GM18526 (cell line): ENCODE results near the gene PREP.

ENCODE experiments used
- POLR2A ChIP-seq: IDR thresholded peaks from 3 replicates; pipeline ENCODE4 v1.6.1; 2011; ENCODE audit not compliant: insufficient read length; ENCODE audit errors: extremely low read depth

PREP gene

DNA sequence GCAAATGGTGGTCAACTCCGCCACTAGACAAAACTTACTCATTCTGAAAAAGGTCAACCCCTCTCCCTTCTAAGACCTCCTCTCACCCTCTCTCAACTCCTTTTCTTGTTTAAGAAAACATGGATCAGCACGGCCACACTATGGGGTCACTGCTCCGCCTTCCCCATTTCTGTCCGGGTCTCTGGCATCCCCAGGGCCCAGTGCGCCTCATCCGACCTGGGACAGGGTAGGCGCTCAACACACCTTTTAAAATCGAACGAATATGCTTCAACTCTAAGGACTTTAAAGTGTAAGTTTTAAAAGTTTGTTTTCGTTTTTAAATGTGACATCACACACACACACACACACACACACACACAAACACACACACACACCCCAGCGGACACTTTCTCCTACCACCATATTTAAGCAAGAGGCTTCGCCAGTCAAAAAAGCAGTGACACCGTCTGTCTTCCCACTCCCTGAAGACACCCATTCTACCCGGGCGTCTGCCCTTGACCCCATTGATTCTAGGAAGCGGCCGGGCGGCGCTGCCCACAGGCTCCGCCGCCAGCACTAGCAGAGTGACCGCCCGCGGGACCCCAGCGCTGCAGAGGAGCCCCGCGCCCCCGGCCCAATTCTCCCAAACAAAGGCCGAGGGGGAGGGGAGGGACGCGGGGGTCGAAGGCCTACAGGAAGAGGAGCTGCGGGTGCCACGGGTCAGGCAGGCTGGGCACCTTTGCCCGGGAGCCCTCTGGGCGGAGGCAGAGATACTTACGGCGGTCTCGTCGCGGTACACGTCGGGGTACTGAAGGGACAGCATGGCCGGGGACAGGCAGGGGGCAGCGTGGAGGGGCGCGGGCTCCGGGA, 568 bp downstream of the PREP start:
- TF ChIP-seq POLR2A: no peak

- TF ChIP-seq POLR2A: no peak
Observed at GRCh38 chr6:105401247-105402089, 1.4 kb downstream of the PREP start.

GRCh38 chr6:105400501-105400900, 2.4 kb downstream of the PREP start:
- TF ChIP-seq POLR2A: no peak

GRCh38 chr6:105398859-105399258, 4.0 kb downstream of the PREP start:
- TF ChIP-seq POLR2A: no peak

- TF ChIP-seq POLR2A: no peak
Observed at GRCh38 chr6:105397987-105398386, 4.9 kb downstream of the PREP start.

GRCh38 chr6:105391705-105392104, 11.2 kb downstream of the PREP start:
- no peak for TF ChIP-seq POLR2A

DNA sequence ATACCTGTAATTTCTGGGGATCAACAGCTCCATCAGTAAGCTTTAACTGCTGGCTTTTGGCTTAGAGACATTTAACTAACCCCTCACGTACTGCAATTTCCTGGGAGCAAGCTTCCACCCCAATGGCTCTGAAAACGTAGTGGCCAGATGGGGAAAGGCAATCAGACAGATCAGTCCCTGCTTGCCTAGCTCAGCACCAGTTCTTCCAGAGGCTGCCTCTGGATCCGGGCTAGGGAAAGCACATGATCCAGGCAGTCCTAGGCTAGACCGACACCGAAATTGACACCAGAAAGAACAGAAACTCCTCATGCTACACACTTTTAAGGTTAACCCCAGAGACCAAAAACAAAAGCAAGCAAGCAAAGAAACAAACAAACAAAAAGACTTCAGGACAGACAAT, 13.3 kb downstream of the PREP start:
- no peak for TF ChIP-seq POLR2A

- TF ChIP-seq POLR2A: no peak
Observed at GRCh38 chr6:105388392-105388791, 14.5 kb downstream of the PREP start.

GRCh38 chr6:105384004-105384403, 18.9 kb downstream of the PREP start:
- no peak for TF ChIP-seq POLR2A

- TF ChIP-seq POLR2A: no peak
Observed at GRCh38 chr6:105382958-105383357, 19.9 kb downstream of the PREP start.

- no peak for TF ChIP-seq POLR2A
Observed at GRCh38 chr6:105382496-105382895, 20.4 kb downstream of the PREP start.

- no peak for TF ChIP-seq POLR2A
Observed at GRCh38 chr6:105380634-105381033, 22.2 kb downstream of the PREP start.

DNA sequence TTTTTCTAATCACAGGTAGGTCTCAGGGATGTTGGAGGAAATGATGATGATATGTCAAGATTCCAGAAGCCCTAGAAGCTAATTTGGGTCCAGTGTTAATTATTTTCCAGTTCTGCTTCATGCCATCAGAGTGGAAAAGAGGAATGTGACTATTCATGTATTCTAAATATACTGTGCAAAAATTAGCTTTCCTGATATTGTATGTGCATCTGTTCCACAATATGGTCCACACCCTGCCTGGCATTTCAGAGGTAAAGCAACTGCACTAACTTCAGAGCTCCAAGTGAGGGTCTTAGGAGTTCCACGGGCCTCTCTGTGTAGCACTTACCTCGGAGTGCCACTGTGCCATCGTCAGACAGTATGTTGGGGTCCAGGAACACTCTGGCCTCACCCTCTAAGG, 27.1 kb downstream of the PREP start:
- no peak for TF ChIP-seq POLR2A

DNA sequence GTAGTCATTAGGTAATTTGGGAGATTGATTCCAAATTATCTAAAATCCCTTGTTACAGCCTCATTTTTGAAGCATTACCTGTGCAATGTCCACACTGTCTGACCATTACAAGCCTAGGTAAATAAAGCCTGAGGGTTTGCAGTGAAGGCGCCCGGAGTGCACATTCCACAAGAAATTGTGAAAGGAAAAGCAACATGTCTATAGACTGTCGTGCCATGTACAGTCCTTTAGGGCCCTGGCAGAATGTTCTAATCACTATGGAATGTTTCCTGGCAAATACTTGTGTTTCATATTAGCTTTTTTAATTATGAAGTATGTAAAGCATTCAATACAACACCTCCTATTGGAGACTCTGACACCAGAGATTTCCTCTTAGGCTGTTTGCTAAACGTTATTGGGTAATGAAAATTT, 28.9 kb downstream of the PREP start:
- TF ChIP-seq POLR2A: no peak

DNA sequence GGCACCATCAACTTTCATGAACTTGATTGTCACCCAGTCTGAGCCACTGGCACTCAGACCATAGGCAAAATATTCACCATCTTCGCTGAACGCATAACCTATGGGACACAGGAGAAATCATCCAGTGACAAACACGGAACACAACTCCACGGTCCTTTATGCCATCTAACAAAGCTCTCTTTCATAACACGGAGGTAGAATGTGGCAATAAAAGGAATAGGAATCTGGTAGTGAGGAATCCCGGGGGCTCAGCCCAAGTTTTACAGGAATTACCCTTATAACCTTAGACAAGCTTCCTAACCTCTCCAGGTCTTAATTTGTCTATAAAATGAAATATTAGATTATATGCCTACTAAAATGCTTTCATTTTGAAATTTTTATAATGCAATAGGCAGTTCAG, 29.4 kb downstream of the PREP start:
- TF ChIP-seq POLR2A: no peak

GRCh38 chr6:105372849-105373182, 30.1 kb downstream of the PREP start:
- no peak for TF ChIP-seq POLR2A
